ENCODE measurements around the gene SVEP1.

The SVEP1 gene

GRCh38 chr9:110316261-110317075 is 263.1 kb downstream of the SVEP1 start:
- no peak overlapping the region for H3K4me3 ChIP-seq (ENCODE audit: low read depth, low read length)
- TF ChIP-seq POLR2A (IDR thresholded peaks at IDR 0.05; ENCODE audit: extremely low read depth, insufficient read length) (no peak), CTCF (IDR thresholded peaks at IDR 0.05; ENCODE audit: low read depth, low read length) (no peak), MAX (IDR thresholded peaks at IDR 0.05; ENCODE audit: low read depth, low read length) (no peak), MYC (IDR thresholded peaks at IDR 0.05; ENCODE audit: low read depth, low read length) (no peak)
- DNase-seq (ENCODE audit: low read depth): peak; percentile 16
